ENCODE results near the gene PEX14. TPM values are rescaled to one million over a fixed set of nuclear protein-coding genes. Genes with fewer than 3 reads are reported as not detected.

PEX14 gene
- total RNA-seq, 1 donor = 17.3 TPM

GRCh38 chr1:10667861-10668761 lies 193.4 kb downstream of the PEX14 start:
- no peak overlapping the region for H3K4me3 ChIP-seq (ENCODE audit: low read depth, low read length)
- no peak for DNase-seq (ENCODE audit: low read depth)
- no peak for TF ChIP-seq CTCF (IDR thresholded peaks at IDR 0.05; ENCODE audit: insufficient read depth, low read depth, low read length)

DNA sequence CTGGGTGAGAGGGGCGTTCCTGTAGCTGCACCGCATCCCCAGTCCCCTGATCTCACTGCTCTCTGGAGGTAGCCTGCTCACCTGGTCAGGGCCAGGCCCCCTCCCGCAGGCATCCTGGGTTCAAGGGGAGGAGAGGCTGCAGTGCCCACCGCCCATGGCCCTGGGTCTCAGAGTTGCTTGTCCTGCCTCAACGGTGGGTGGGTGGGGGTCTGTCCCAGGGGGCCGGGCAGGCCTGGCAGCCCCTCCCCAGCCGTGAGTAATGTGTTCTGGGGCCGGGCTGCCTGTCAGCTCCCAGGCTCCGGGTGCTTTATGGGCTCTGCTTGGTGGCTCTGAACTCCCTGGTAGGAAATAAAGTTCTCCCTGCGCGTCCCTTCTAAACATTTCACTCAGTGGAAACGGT lies 194.8 kb downstream of the PEX14 start:
- TF ChIP-seq CTCF (IDR thresholded peaks at IDR 0.05; ENCODE audit: insufficient read depth, low read depth, low read length) = no peak
- H3K4me3 ChIP-seq (ENCODE audit: low read depth, low read length) = no peak overlapping the region
- no peak for DNase-seq (ENCODE audit: low read depth)

DNA sequence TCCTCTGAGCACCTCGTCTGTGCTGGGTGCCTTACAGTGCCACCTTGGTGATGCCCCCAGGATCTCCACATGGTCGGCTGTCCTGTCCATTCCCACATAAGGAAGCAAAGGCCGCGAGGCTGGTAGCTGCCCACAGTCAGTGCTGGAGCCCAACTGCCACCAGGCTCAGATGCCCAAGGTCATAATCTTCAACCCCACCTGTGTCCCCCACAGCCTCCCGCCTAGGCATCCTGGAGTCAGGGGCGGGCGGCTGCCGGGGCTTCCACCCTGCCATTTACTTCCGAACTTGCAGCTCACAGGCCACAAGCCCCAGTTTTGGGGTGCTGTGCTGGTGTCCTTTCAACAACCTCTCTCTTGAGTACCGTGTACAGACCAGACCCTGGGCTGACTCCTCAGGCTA lies 195.4 kb downstream of the PEX14 start:
- TF ChIP-seq CTCF (IDR thresholded peaks at IDR 0.05; ENCODE audit: insufficient read depth, low read depth, low read length) = no peak
- no peak for DNase-seq (ENCODE audit: low read depth)
- no peak overlapping the region for H3K4me3 ChIP-seq (ENCODE audit: low read depth, low read length)

DNA sequence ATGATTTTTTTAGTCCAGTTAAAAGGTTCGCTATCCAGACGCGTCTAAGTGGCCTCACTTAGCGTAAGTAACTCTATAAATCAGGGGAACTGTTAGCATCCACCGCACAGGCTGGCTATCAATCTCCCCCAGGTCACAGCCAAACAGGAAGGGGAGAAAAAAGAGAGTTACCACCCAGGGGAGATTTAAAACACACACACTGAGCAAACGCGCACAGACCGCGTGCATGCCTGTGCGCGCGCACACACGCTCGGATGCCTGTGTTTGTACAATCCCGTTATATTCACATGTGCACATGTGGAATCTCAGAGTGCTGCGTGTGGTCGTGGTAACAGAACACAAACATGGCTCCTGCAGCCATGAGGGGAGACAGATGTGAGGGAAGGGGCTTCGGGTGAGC lies 196.3 kb downstream of the PEX14 start:
- no peak for TF ChIP-seq CTCF (IDR thresholded peaks at IDR 0.05; ENCODE audit: insufficient read depth, low read depth, low read length)
- no peak for DNase-seq (ENCODE audit: low read depth)
- no peak overlapping the region for H3K4me3 ChIP-seq (ENCODE audit: low read depth, low read length)

- no peak for DNase-seq (ENCODE audit: low read depth)
- no peak for TF ChIP-seq CTCF (IDR thresholded peaks at IDR 0.05; ENCODE audit: insufficient read depth, low read depth, low read length)
- H3K4me3 ChIP-seq (ENCODE audit: low read depth, low read length) = no peak overlapping the region
Observed at GRCh38 chr1:10671622-10672342, 197.0 kb downstream of the PEX14 start.

- no peak for DNase-seq (ENCODE audit: low read depth)
- H3K4me3 ChIP-seq (ENCODE audit: low read depth, low read length) = no peak overlapping the region
- TF ChIP-seq CTCF (IDR thresholded peaks at IDR 0.05; ENCODE audit: insufficient read depth, low read depth, low read length) = no peak
Observed at GRCh38 chr1:10672343-10673050, 197.7 kb downstream of the PEX14 start.

All from fibroblast of villous mesenchyme (primary cell).